Left forelimb (tissue), 1 donor: ENCODE results near the gene NXPH3.

Experiments
- DNase-seq: peaks from one replicate; pipeline ENCODE4 v3.0.0-alpha.2; 2018; ENCODE audit warnings: low spot score

Gene NXPH3

GRCh38 chr17:49576088-49576916, 631 bp downstream of the NXPH3 start:
- DNase-seq: no peak

- no peak for DNase-seq
These were observed 1.4 kb downstream of the NXPH3 start for GRCh38 chr17:49576917-49577649.

GRCh38 chr17:49577650-49577934, 1.9 kb downstream of the NXPH3 start:
- no peak for DNase-seq

GRCh38 chr17:49577963-49578362, 2.3 kb downstream of the NXPH3 start:
- no peak for DNase-seq

- DNase-seq: peak; percentile 57
These were observed 2.7 kb downstream of the NXPH3 start for GRCh38 chr17:49578414-49578813.

- DNase-seq: peak; percentile 58
These were observed 3.4 kb downstream of the NXPH3 start for GRCh38 chr17:49578952-49579500.

- no peak for DNase-seq
These were observed 3.9 kb downstream of the NXPH3 start for GRCh38 chr17:49579522-49579921.

- peak; percentile 61 for DNase-seq
These were observed 4.5 kb downstream of the NXPH3 start for GRCh38 chr17:49580055-49580721.

GRCh38 chr17:49580981-49581647, 5.4 kb downstream of the NXPH3 start:
- peak; percentile 61 for DNase-seq

- DNase-seq: peak; percentile 58
These were observed 6.0 kb downstream of the NXPH3 start for GRCh38 chr17:49581648-49581998.

GRCh38 chr17:49582055-49582722, 6.5 kb downstream of the NXPH3 start:
- peak; percentile 59 for DNase-seq

- DNase-seq: no peak
These were observed 7.1 kb downstream of the NXPH3 start for GRCh38 chr17:49582789-49583188.

- peak; percentile 53 for DNase-seq
These were observed 7.6 kb downstream of the NXPH3 start for GRCh38 chr17:49583226-49583625.

- DNase-seq: no peak
These were observed 8.2 kb downstream of the NXPH3 start for GRCh38 chr17:49583889-49584288.

GRCh38 chr17:49585422-49586027, 9.9 kb downstream of the NXPH3 start:
- DNase-seq: no peak

- DNase-seq: no peak
These were observed 11.8 kb downstream of the NXPH3 start for GRCh38 chr17:49587366-49588073.

- no peak for DNase-seq
These were observed 12.6 kb downstream of the NXPH3 start for GRCh38 chr17:49588312-49588711.

GRCh38 chr17:49588726-49589576, 13.3 kb downstream of the NXPH3 start:
- no peak for DNase-seq

GRCh38 chr17:49589577-49589927, 13.9 kb downstream of the NXPH3 start:
- DNase-seq: no peak

- no peak for DNase-seq
These were observed 15.2 kb downstream of the NXPH3 start for GRCh38 chr17:49590874-49591273.
